ENCODE measurements around the gene PITHD1. TPM values are rescaled to one million over a fixed set of nuclear protein-coding genes. Genes with fewer than 3 reads are reported as not detected.
"Not testable (repeated sequence)": the region's sequence is repeated elsewhere in the genome, so short reads cannot be mapped to it uniquely, and the experiment has no call there.

The PITHD1 gene
- total RNA-seq, 3 donors from 2014 or later: 46.9 to 62.8 (median 60.3) TPM

- DNase-seq (ENCODE audit: low spot score in 2 of 2): no peak
- H3K4me1 ChIP-seq: no peaks in the 10 kb centered on the region
- no peaks in the 10 kb centered on the region for H3K9me3 ChIP-seq
- H3K36me3 ChIP-seq: no peaks in the 10 kb centered on the region
- H3K27me3 ChIP-seq: no peaks in the 10 kb centered on the region
- no peak overlapping the region for H3K27ac ChIP-seq
- no peak for TF ChIP-seq POLR2AphosphoS5 (IDR thresholded peaks at IDR 0.05)
- TF ChIP-seq, protein P1, sequence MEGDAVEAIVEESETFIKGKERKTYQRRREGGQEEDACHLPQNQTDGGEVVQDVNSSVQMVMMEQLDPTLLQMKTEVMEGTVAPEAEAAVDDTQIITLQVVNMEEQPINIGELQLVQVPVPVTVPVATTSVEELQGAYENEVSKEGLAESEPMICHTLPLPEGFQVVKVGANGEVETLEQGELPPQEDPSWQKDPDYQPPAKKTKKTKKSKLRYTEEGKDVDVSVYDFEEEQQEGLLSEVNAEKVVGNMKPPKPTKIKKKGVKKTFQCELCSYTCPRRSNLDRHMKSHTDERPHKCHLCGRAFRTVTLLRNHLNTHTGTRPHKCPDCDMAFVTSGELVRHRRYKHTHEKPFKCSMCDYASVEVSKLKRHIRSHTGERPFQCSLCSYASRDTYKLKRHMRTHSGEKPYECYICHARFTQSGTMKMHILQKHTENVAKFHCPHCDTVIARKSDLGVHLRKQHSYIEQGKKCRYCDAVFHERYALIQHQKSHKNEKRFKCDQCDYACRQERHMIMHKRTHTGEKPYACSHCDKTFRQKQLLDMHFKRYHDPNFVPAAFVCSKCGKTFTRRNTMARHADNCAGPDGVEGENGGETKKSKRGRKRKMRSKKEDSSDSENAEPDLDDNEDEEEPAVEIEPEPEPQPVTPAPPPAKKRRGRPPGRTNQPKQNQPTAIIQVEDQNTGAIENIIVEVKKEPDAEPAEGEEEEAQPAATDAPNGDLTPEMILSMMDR (IDR thresholded peaks at IDR 0.05): no peak
- TF ChIP-seq POLR2A (IDR thresholded peaks at IDR 0.05): no peak
- intact Hi-C loops (cut with DNase I; ENCODE audit: low total_unique reads): no loop called here
- peak overlapping the region in 1 of 3 donors; percentile 88 for H3K4me3 ChIP-seq
Measured at GRCh38 chr1:23823767-23824166, 45.5 kb downstream of the PITHD1 start.

GRCh38 chr1:23824711-23825075 is 46.5 kb downstream of the PITHD1 start:
- H3K4me1 ChIP-seq: no peaks in the 10 kb centered on the region
- no peak for TF ChIP-seq POLR2A (IDR thresholded peaks at IDR 0.05)
- TF ChIP-seq, protein P1 (IDR thresholded peaks at IDR 0.05): no peak
- TF ChIP-seq POLR2AphosphoS5 (IDR thresholded peaks at IDR 0.05): no peak
- intact Hi-C loops (cut with DNase I; ENCODE audit: low total_unique reads): no loop called here
- H3K36me3 ChIP-seq: no peaks in the 10 kb centered on the region
- H3K9me3 ChIP-seq: no peaks in the 10 kb centered on the region
- H3K27me3 ChIP-seq: no peaks in the 10 kb centered on the region
- DNase-seq (ENCODE audit: low spot score in 2 of 2): no peak
- H3K27ac ChIP-seq: peak overlapping the region; percentile 97
- peak overlapping the region; percentile 88 to 98 (median 97) for H3K4me3 ChIP-seq

- Histone ChIP-seq H3K27ac (peak within 1 kb of the TSS; percentile 97), H3K27me3 (no peaks in the 10 kb centered on the region), H3K4me1 (no peaks in the 10 kb centered on the region), H3K36me3 (no peaks in the 10 kb centered on the region), H3K4me3 (peak within 1 kb of the TSS; percentile 88 to 98 (median 97)), H3K9me3 (no peaks in the 10 kb centered on the region)
- DNase-seq (ENCODE audit: low spot score in 2 of 2): peak; percentile 89 to 94
- intact Hi-C loops (cut with DNase I; ENCODE audit: low total_unique reads): no loop called here
- peak; percentile 86 for TF ChIP-seq POLR2A (IDR thresholded peaks at IDR 0.05)
- TF ChIP-seq, protein P1 (IDR thresholded peaks at IDR 0.05): no peak
- peak; percentile 86 to 95 (median 91) for TF ChIP-seq POLR2AphosphoS5 (IDR thresholded peaks at IDR 0.05)
Measured at GRCh38 chr1:23825076-23825761, 47.0 kb downstream of the PITHD1 start, which contains the start of gene HMGCL. HMGCL (minus strand) TSS chr1:23825429; CDS start chr1:23825415, 14 bp downstream.

DNA sequence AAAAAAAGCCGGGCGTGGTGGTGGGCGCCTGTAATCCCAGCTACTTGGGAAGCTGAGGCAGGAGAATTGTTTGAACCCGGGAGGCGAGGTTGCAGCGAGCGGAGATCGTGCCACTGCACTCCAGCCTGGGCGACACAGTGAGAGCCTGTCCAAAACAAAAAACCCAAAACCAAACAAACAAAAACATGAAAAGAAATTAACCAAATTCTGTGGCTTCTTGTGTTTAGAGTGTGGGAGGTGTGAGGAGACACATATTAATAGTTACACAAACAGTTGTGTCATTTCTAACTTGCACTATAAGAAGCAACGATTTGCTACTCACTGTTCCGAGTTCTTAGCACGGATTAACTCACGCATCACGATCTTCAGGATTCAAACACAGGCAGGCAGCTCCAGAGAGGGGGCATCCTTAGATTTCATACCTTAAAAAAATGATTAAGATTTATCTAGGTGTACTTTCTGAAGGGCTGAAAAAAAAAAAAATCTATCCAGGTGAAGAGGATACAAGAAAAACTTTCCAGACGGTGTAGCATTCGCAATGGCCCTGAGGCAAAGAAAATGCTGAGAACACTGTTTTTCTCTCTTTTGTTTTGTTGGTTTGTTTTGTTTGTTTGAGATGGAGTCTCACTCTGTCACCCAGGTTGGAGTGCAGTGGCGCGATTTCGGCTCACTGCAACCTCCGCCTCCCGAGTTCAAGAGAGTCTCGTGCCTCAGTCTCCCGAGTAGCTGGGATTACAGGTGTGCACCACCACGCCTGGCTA is 47.7 kb downstream of the PITHD1 start:
- TF ChIP-seq, protein P1 (IDR thresholded peaks at IDR 0.05): no peak
- TF ChIP-seq POLR2AphosphoS5 (IDR thresholded peaks at IDR 0.05) (no peak), POLR2A (IDR thresholded peaks at IDR 0.05) (no peak)
- Histone ChIP-seq H3K4me1 (no peaks in the 10 kb centered on the region), H3K36me3 (no peaks in the 10 kb centered on the region), H3K27me3 (no peaks in the 10 kb centered on the region), H3K27ac (peak overlapping the region in 1 of 2 donors; percentile 97), H3K4me3 (peak overlapping the region; percentile 88 to 98 (median 97)), H3K9me3 (no peaks in the 10 kb centered on the region)
- DNase-seq (ENCODE audit: low spot score in 2 of 2): no peak
- intact Hi-C loops (cut with DNase I; ENCODE audit: low total_unique reads): no loop called here

GRCh38 chr1:23826590-23826989 is 48.4 kb downstream of the PITHD1 start:
- H3K9me3 ChIP-seq; intact Hi-C loops (cut with DNase I; ENCODE audit: low total_unique reads): not testable (repeated sequence)

More at GRCh38 chr1:23826590-23826989, 48.4 kb downstream of the PITHD1 start:
- not testable (repeated sequence) for H3K36me3 ChIP-seq; DNase-seq (ENCODE audit: low spot score in 2 of 2); H3K4me3 ChIP-seq; H3K27me3 ChIP-seq; H3K4me1 ChIP-seq; H3K27ac ChIP-seq

All from breast epithelium (tissue), 4 donors.